HG02588 (cell line): Measurements from ENCODE around the gene CCDC17.

Experiments
- ATAC-seq: cut with Tn5 transposase; IDR thresholded peaks from one replicate; pipeline ENCODE4 v1.9.1; 2021; ENCODE audit warnings: mild to moderate bottlenecking, moderate library complexity; ENCODE audit not compliant: unreplicated experiment

The CCDC17 gene

DNA sequence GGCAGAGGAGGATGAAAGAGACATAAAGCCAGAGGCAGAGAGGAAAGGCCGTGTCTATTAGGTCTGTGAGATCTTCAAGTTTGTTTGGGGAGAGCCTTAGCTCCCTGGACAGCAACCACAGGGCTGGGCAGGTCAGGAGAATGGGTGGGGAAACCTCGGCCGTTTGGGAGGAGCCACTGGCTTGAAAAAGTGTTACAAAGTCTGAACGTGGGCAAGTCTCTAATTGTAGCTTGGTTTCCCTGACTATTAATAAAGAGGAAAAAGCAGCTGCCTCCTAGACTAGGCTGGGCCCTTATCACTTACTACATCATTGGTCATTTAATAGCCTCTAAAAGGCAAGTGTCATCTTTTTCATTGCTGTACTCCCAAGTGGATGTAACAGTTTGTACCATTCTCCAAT lies at the start of gene CCDC17:
Gene CCDC17 (minus strand): TSS at position 83 of the 400 bp plus-strand sequence. CDS start 145 bp downstream, outside the sequence.
- no peak for ATAC-seq

- no peak for ATAC-seq
Measured at GRCh38 chr1:45669859-45670655, 46.2 kb upstream of the CCDC17 start.

DNA sequence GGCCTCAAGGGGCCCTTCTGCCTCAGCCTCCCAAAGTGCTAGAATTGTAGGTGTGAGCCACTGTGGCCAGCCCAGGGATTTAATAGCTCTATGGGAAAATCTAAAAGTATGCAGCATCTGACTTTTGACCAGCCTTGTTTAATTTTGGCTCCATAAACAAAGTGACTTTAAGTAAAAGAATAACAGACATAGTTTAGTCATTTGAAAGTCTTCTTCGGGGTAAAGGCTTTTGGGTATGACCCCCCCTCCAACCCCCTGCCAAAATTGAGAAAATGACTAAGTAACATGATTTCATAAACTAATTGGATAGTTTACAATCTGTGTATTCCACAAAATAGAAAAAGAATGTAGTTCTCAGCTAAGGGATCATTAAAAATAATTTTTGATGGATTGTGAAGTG lies 45.5 kb upstream of the CCDC17 start:
- ATAC-seq = no peak

GRCh38 chr1:45668526-45668925 lies 44.7 kb upstream of the CCDC17 start:
- ATAC-seq = no peak

- ATAC-seq = no peak
Measured at GRCh38 chr1:45667321-45668111, 43.7 kb upstream of the CCDC17 start.

DNA sequence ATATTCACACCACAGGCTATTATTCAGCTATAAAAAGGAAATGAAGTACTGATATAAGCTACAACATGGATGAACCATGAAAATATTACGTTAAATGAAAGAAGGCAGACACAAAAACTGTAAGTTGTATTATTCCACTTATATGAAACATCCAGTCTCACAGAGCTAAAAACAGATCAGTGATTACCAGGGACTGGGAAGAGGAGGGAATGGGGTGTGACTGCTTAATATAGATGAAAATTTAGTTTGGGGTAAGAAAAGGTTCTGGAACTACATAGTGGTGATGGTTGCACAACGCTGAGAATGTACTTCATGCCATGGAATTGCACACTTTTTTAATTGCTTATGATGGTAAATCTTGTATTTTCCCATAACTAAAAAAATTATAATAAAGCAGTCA lies 43.0 kb upstream of the CCDC17 start:
- ATAC-seq = no peak

GRCh38 chr1:45660336-45660735 lies 36.5 kb upstream of the CCDC17 start:
- no peak for ATAC-seq

DNA sequence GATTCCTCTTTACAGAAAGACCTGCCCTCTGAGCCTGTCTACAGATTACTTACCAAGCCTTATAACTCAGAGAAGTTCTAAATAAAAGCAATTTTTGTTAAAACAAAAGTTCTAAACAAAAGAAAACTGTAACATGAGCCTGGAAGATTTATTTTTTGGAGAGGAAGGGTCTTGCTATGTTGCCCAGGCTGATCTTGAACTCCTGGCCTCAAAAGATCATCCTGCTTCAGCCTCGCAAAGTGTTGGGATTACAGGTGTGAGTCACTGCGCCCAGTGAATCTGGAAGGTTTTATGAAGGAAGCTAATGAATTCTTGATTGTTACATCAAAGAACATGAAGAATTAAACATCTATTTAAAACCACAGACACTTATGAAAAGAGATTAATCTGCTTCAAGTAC lies 35.4 kb upstream of the CCDC17 start:
- no peak for ATAC-seq

- ATAC-seq = no peak
Measured at GRCh38 chr1:45658171-45658570, 34.3 kb upstream of the CCDC17 start.

GRCh38 chr1:45656573-45657226 lies 32.8 kb upstream of the CCDC17 start:
- ATAC-seq = no peak

- no peak for ATAC-seq
Measured at GRCh38 chr1:45654540-45655280, 30.9 kb upstream of the CCDC17 start.

DNA sequence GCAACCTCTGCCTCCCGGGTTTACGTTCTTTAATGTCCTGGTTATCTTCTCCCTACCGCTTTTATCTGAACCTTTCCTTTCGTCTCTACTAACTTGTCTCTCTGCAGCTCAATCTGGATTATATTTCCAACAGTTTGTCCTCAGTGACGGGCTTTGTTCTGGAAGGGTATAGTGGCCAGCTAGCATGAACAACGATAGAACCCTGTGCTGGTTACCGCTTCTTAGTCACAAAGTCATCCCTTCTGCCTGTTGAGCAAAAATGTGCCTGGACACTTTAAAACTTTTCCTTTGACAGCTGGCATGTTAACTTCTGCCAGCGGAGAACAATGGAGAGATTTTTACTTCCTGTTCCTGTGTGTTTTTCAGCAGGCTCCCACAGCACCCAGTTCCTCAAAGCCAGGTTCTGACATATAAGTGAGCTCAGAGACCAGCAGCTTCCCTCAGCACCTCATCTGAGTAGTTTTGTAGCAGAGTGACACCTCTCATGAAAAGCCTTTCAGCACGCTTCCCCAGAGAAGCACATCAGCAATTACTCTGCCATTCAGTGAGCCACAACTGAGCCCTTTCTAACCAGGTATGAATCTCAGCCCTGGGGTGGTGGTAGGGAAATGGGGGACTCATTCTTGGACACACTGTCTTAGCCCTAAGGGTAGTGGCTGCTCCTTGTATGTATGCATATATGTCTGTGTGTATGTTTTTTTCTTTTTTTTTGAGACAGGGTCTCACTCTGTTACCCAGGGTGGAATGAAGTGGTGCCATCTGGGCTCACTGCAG lies 23.6 kb upstream of the CCDC17 start:
- ATAC-seq = no peak

GRCh38 chr1:45644661-45645060 lies 20.8 kb upstream of the CCDC17 start:
- no peak for ATAC-seq

DNA sequence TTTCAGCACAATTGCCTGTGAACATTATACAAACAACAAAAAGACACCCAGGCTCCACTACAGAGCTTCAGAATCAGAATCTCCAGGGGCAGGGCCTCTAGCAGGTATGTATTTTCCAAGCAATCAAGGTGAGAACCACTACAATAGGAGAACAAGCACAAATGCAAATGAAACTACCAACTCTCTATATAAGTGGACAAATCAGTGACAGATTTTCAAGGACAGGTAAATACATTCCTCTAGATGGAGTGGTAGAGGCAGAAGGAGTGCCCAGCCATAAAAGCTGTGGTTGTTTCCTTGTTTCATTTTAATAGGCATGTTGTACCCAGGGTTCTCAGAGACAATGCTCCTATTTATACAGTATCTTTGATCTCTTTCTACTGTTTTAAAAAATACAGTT lies 20.1 kb upstream of the CCDC17 start:
- no peak for ATAC-seq

DNA sequence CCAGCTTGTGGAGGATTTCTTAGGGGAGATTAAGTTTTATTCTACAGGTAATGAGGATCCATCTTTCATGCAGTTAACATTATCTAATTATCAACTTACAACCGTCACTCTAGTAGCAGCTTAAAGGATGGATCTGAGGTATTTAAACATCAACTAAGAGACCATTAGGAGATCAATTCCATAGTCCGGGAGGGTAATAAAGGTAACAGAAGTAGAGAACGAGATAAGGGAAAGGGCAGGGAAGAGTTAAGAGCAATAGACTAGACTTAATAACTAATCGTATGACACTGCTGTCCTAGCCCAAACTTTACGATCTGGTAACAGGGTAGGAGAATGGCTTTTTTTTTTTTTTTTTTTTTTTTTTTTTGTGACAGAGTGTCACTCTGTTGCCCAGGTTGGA lies 19.5 kb upstream of the CCDC17 start:
- ATAC-seq = no peak

DNA sequence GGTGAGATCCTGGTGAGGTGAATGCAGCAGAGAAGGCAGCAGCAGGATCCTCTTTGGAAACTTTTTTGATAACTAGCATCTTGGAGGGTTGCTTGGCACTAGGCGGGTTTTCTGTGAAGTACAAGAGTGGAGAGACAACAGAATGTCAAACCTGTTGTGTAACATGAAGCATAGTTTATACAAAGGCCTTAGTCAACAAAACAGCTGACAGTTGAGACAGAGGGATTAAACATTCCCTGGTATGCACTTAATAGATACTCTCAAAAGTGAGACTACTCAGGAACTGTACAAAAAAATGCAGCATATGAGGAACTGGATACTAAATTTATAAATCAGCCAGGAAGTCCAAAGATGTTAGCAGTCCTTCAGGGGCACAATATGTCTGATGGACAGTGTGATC lies 16.4 kb upstream of the CCDC17 start:
- ATAC-seq = no peak

GRCh38 chr1:45635211-45635610 lies 11.4 kb upstream of the CCDC17 start:
- ATAC-seq = no peak

GRCh38 chr1:45630429-45630828 lies 6.6 kb upstream of the CCDC17 start:
- no peak for ATAC-seq

DNA sequence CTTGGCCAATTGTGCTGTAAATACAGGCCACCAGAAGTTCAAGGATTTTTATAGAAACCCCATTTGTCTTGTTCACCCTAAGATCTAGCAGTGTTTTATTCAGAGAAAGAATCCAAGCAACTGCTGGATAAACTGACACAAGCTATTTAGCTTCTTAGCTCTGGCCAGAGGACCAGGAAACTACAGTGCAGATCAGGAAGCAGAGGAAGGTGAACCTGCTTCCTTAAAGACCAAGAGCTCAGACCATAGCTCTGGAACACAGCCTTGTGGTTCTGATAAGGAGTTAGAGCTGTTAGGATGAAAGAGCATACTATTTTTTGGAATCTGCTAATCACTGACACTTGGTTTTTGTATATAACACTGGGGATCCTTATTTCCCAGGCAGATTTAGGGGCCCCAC lies 5.2 kb upstream of the CCDC17 start:
- no peak for ATAC-seq
